ENCODE measurements around the gene PSORS1C1. TPM values are rescaled to one million over a fixed set of nuclear protein-coding genes. Genes with fewer than 3 reads are reported as not detected.

PSORS1C1 gene
- total RNA-seq, 2 experiments from 2014 or later: not detected

- Mint-ChIP-seq H3K27me3 (no peaks in the 10 kb centered on the region), H3K4me3 (peak overlapping the region; percentile 46), H3K27ac (peak overlapping the region; percentile 86), H3K9me3 (no peaks in the 10 kb centered on the region), H3K36me3 (ENCODE audit: low read depth) (no peaks in the 10 kb centered on the region), H3K4me1 (ENCODE audit: low read depth) (peaks cover 62% of the 10 kb centered on the region)
- intact Hi-C loops (cut with DNase I, micrococcal nuclease): no loop called here
- DNase-seq (peak; percentile 12 to 82 (median 56)), ATAC-seq (ENCODE audit: poor library complexity) (peak; percentile 89)
- ChIA-PET CTCF (interaction anchor here (1.2 to 2.3 kb wide), 3 partner anchors 13 to 15 kb away, joined by 3 to 12 read pairs (median 5); no protein-coding TSS in a partner anchor), POLR2A (interaction anchor here (0.7 to 1.5 kb wide), 12 partner anchors 14 to 497 kb away, joined by 3 to 7 read pairs (median 3); partner anchors contain the start of genes MDC1 and PSORS1C1)
- Histone ChIP-seq H3K4me3 (ENCODE audit: low read length) (no peak overlapping the region), H3K4me1 (ENCODE audit: insufficient read depth, low read length) (peaks cover 52% of the 10 kb centered on the region), H3K36me3 (ENCODE audit: insufficient read depth, low read length) (no peaks in the 10 kb centered on the region), H3K9me3 (ENCODE audit: control insufficient read depth in 1 of 2, insufficient read depth in 1 of 2, low read length in 2 of 2) (no peaks in the 10 kb centered on the region), H3K27ac (ENCODE audit: low read depth in 1 of 2, low read length in 2 of 2) (peak overlapping the region; percentile 44 to 57), H3K27me3 (ENCODE audit: control insufficient read depth in 1 of 2, insufficient read depth in 2 of 2, low read length in 2 of 2) (no peaks in the 10 kb centered on the region)
- no peak for TF ChIP-seq CTCF (IDR thresholded peaks at IDR 0.05)
These were observed 20.2 kb upstream of the PSORS1C1 start for GRCh38 chr6:31094389-31094881.

- ATAC-seq (ENCODE audit: poor library complexity) (no peak), DNase-seq (no peak)
- Mint-ChIP-seq H3K27me3 (no peaks in the 10 kb centered on the region), H3K9me3 (no peaks in the 10 kb centered on the region), H3K4me3 (peak overlapping the region; percentile 12), H3K4me1 (ENCODE audit: low read depth) (peaks cover 57% of the 10 kb centered on the region), H3K36me3 (ENCODE audit: low read depth) (no peaks in the 10 kb centered on the region), H3K27ac (no peak overlapping the region)
- H3K4me3 ChIP-seq (ENCODE audit: low read length): no peak overlapping the region
- no peaks in the 10 kb centered on the region for H3K9me3 ChIP-seq (ENCODE audit: control insufficient read depth in 1 of 2, insufficient read depth in 1 of 2, low read length in 2 of 2)
- TF ChIP-seq CTCF (IDR thresholded peaks at IDR 0.05): no peak
- H3K4me1 ChIP-seq (ENCODE audit: insufficient read depth, low read length): peaks cover 52% of the 10 kb centered on the region
- no peak overlapping the region for H3K27ac ChIP-seq (ENCODE audit: low read depth in 1 of 2, low read length in 2 of 2)
- no peaks in the 10 kb centered on the region for H3K36me3 ChIP-seq (ENCODE audit: insufficient read depth, low read length)
- H3K27me3 ChIP-seq (ENCODE audit: control insufficient read depth in 1 of 2, insufficient read depth in 2 of 2, low read length in 2 of 2): no peaks in the 10 kb centered on the region
- intact Hi-C loops (cut with DNase I, micrococcal nuclease): no loop called here
- ChIA-PET POLR2A (no interaction called here), CTCF (interaction anchor here (1.5 kb wide), 1 partner anchor 17 kb away, joined by 5 read pairs; no protein-coding TSS in a partner anchor)
These were observed 18.4 kb upstream of the PSORS1C1 start for GRCh38 chr6:31096215-31096614.

DNA sequence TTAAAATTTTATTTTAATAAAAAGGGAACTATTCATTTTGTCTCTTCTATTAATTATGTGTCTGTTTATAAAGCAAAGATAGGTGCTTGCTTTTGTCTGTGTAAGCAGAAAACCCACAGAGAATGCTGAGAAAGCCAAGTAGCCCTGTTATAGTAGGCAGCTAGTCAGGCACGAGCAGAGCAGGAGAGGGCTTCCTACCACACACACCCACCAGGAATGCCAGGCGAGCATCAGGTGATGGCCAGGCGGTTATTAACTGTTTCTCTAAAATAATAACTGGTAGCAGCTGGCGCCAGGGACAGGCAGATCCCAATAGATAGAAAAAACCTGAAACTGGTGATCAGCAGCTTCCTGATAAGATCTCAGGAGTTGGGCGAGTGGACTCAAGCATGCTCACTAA is 17.9 kb upstream of the PSORS1C1 start:
- H3K4me3 Mint-ChIP-seq: no peak overlapping the region
- no peak for ATAC-seq (ENCODE audit: poor library complexity)
- peaks cover 53% of the 10 kb centered on the region for H3K4me1 Mint-ChIP-seq (ENCODE audit: low read depth)
- intact Hi-C loops (cut with DNase I, micrococcal nuclease): no loop called here
- H3K36me3 ChIP-seq (ENCODE audit: insufficient read depth, low read length): no peaks in the 10 kb centered on the region
- no peaks in the 10 kb centered on the region for H3K27me3 ChIP-seq (ENCODE audit: control insufficient read depth in 1 of 2, insufficient read depth in 2 of 2, low read length in 2 of 2)
- CTCF ChIA-PET: no interaction called here
- no peaks in the 10 kb centered on the region for H3K36me3 Mint-ChIP-seq (ENCODE audit: low read depth)
- H3K4me3 ChIP-seq (ENCODE audit: low read length): no peak overlapping the region
- H3K9me3 Mint-ChIP-seq: no peaks in the 10 kb centered on the region
- H3K27ac Mint-ChIP-seq: no peak overlapping the region
- no peak for TF ChIP-seq CTCF (IDR thresholded peaks at IDR 0.05)
- POLR2A ChIA-PET: no interaction called here
- peaks cover 48% of the 10 kb centered on the region for H3K4me1 ChIP-seq (ENCODE audit: insufficient read depth, low read length)
- no peaks in the 10 kb centered on the region for H3K27me3 Mint-ChIP-seq
- no peak for DNase-seq
- no peaks in the 10 kb centered on the region for H3K9me3 ChIP-seq (ENCODE audit: control insufficient read depth in 1 of 2, insufficient read depth in 1 of 2, low read length in 2 of 2)
- no peak overlapping the region for H3K27ac ChIP-seq (ENCODE audit: low read depth in 1 of 2, low read length in 2 of 2)
